ENCODE data around the gene ST6GAL2.

- no peak for TF ChIP-seq CHD2 (IDR thresholded peaks at IDR 0.05; ENCODE audit: low read length, partially characterized antibody)
- TF ChIP-seq ZSCAN20 (CRISPR knock-in tag; IDR thresholded peaks at IDR 0.05) = no peak
- no peak for TF ChIP-seq CTCF (IDR thresholded peaks at IDR 0.05)
- TF ChIP-seq MAZ (IDR thresholded peaks at IDR 0.05; ENCODE audit: borderline replicate concordance, low read depth, low read length) = no peak
- no peak for TF ChIP-seq JUNB (IDR thresholded peaks at IDR 0.05)
- no peak for TF ChIP-seq POLR2A (IDR thresholded peaks at IDR 0.05; ENCODE audit: low read length)
Measured at GRCh38 chr2:106805716-106806115, 80.3 kb downstream of the ST6GAL2 start.
